HCT116 (cell line): ENCODE measurements around the gene ERC2.

Experiments
- CEBPB ChIP-seq: IDR thresholded peaks from 2 replicates; pipeline ENCODE4 v1.6.1; 2012; ENCODE audit warnings: low read depth
- POLR2A ChIP-seq: IDR thresholded peaks from 2 replicates; pipeline ENCODE4 v1.7.0; 2011; ENCODE audit warnings: borderline replicate concordance; ENCODE audit not compliant: insufficient read depth, insufficient read length; ENCODE audit errors: extremely low read depth
- YY1 ChIP-seq: IDR thresholded peaks from 2 replicates; pipeline ENCODE4 v1.6.1; 2011; ENCODE audit warnings: low read length, low read depth, moderate library complexity, mild to moderate bottlenecking; ENCODE audit not compliant: insufficient replicate concordance; ENCODE audit errors: extremely low read depth
- ZNF274 ChIP-seq: fragments of 200-500 bp; sonication (Bioruptor generic); IDR thresholded peaks from 2 replicates; pipeline ENCODE4 v1.6.1; 2014; ENCODE audit warnings: mild to moderate bottlenecking, low read depth, low read length, inconsistent platforms

DNA sequence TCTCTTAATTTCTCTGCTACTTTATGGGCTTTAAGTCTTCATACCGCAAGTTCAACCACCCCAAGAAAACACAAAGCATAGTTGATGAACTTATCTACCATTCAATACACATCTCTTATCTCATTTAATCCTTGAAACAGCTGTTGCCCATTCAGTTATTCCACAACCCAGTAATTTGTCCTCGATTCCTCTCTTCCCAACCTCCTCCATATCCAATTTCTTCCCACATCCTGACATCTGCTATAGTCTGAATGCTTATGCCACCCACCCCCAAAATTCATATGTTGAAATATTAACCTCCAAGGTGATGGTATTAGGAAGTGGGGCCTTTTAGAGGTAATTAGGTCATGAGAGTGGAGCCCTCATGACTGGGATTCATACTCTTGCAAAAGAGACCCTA lies 345.4 kb downstream of the ERC2 start:
- TF ChIP-seq ZNF274 (no peak), YY1 (no peak), CEBPB (no peak), POLR2A (no peak)
